Endothelial cell of umbilical vein (primary cell): Measurements from ENCODE around the gene PHC3. TPM values are rescaled to one million over a fixed set of nuclear protein-coding genes. Genes with fewer than 3 reads are reported as not detected.

Source experiments
- BruUV-seq: library from RNA; stranded (reverse); fragments of 400-500 nt; replicated peaks from 2 replicates; lab custom pipeline; 2021; lab: Mats Ljungman, UMichigan
- CTCF ChIA-PET: fragments of 300-600, 350-600 bp; sonication (Branson Sonifier 250); formaldehyde crosslinking; loops from one replicate; lab custom pipeline; 2021; ENCODE audit warnings: antibody characterized with exemption, inconsistent platforms; lab: Charles Lee
- POLR2A ChIA-PET: fragments of 300-600, 350-600 bp; sonication (Branson Sonifier 250); formaldehyde crosslinking; loops from one replicate; lab custom pipeline; 2021; ENCODE audit warnings: antibody characterized with exemption, inconsistent platforms; lab: Charles Lee
- DNase-seq: peaks from one replicate; pipeline ENCODE4 v3.0.0-alpha.2; 2011; ENCODE audit warnings: low read depth, low spot score
- FAIRE-seq: peaks from 2 replicates; lab custom pipeline; 2011; peaks lifted over from hg19 to GRCh38; lab: Jason Lieb, UNC
- H2AFZ ChIP-seq: 2 replicates; pipeline ENCODE4 v1.6.0; 2012; ENCODE audit warnings: low read depth, low read length, control low read depth, inconsistent platforms
- H3K27ac ChIP-seq: 2 replicates; pipeline ENCODE4 v1.5.1; 2011; ENCODE audit warnings: low read depth, mild to moderate bottlenecking, control low read depth, low read length, moderate library complexity; ENCODE audit not compliant: insufficient read depth
- H3K27me3 ChIP-seq, 2 experiments: 2 replicates each; pipeline versions ENCODE4 v1.6.0 to v1.6.1; 2011; ENCODE audit warnings: low read length in 2 of 2, mixed read lengths in 1 of 2; ENCODE audit not compliant: control insufficient read depth in 2 of 2, insufficient read depth in 2 of 2
- H3K36me3 ChIP-seq, 2 experiments: 2 replicates in 1 of 2; 3 replicates in 1 of 2; pipeline ENCODE4 v1.5.1; 2011; ENCODE audit warnings: low read length in 2 of 2, mild to moderate bottlenecking in 1 of 2, moderate library complexity in 1 of 2; ENCODE audit not compliant: control insufficient read depth in 2 of 2, insufficient read depth in 2 of 2; ENCODE audit errors: extremely low read depth in 1 of 2
- H3K4me1 ChIP-seq: 3 replicates; pipeline ENCODE4 v1.5.1; 2011; ENCODE audit warnings: mild to moderate bottlenecking, low read length; ENCODE audit not compliant: control insufficient read depth, insufficient read depth; ENCODE audit errors: extremely low read depth
- H3K4me2 ChIP-seq: 2 replicates; pipeline ENCODE4 v1.6.1; 2011; ENCODE audit warnings: low read length, control low read depth, mixed read lengths; ENCODE audit not compliant: insufficient read depth
- H3K4me3 ChIP-seq, 3 experiments: fragments of 200-600 bp in 1 of 3; sonication (generic), shearing (Covaris generic) in 1 of 3; replicated peaks in 1 of 3; 2 replicates each; pipeline ENCODE4 v1.5.1; 2011 to 2016; ENCODE audit warnings: control low read depth in 3 of 3, low read length in 3 of 3, mild to moderate bottlenecking in 2 of 3, inconsistent platforms in 1 of 3, low read depth in 1 of 3, moderate library complexity in 1 of 3; ENCODE audit not compliant: insufficient read depth in 1 of 3
- H3K79me2 ChIP-seq: 2 replicates; pipeline ENCODE4 v1.6.0; 2012; ENCODE audit warnings: low read length, inconsistent platforms; ENCODE audit not compliant: control insufficient read depth, insufficient read depth
- H3K9ac ChIP-seq: replicated peaks from 2 replicates; pipeline ENCODE3; 2011; ENCODE audit warnings: low read length, control low read depth; ENCODE audit not compliant: insufficient read depth; ENCODE audit errors: extremely low read depth
- H3K9me1 ChIP-seq: replicated peaks from 3 replicates; pipeline ENCODE4 v1.6.0; 2011; ENCODE audit warnings: mild to moderate bottlenecking, low read length; ENCODE audit not compliant: control insufficient read depth, insufficient read depth; ENCODE audit errors: extremely low read depth
- H3K9me3 ChIP-seq: replicated peaks from 2 replicates; pipeline ENCODE4 v1.5.1; 2012; ENCODE audit warnings: low read length, inconsistent platforms; ENCODE audit not compliant: control insufficient read depth, insufficient read depth
- H4K20me1 ChIP-seq: replicated peaks from 2 replicates; pipeline ENCODE3; 2011; ENCODE audit warnings: mild to moderate bottlenecking, low read length; ENCODE audit not compliant: control insufficient read depth, insufficient read depth; ENCODE audit errors: extremely low read depth
- EZH2 ChIP-seq: IDR thresholded peaks from 2 replicates; pipeline ENCODE4 v1.6.1; 2012; ENCODE audit warnings: borderline replicate concordance, low read depth, mild to moderate bottlenecking, moderate library complexity, low read length, inconsistent platforms; ENCODE audit not compliant: severe bottlenecking
- FOS ChIP-seq: IDR thresholded peaks from 2 replicates; pipeline ENCODE4 v1.6.1; 2011; ENCODE audit warnings: mild to moderate bottlenecking, low read length, moderate library complexity, borderline replicate concordance; ENCODE audit not compliant: insufficient read depth
- GATA2 ChIP-seq: IDR thresholded peaks from 2 replicates; pipeline ENCODE4 v1.7.0; 2011; ENCODE audit warnings: low read depth, mild to moderate bottlenecking, moderate library complexity, mixed read lengths, low read length; ENCODE audit not compliant: insufficient read length, insufficient read depth
- JUN ChIP-seq: IDR thresholded peaks from 2 replicates; pipeline ENCODE4 v1.6.1; 2011; ENCODE audit warnings: borderline replicate concordance, low read depth; ENCODE audit not compliant: insufficient read length, insufficient read depth
- POLR2AphosphoS5 ChIP-seq: IDR thresholded peaks from 2 replicates; pipeline ENCODE4 v1.6.1; 2012; ENCODE audit warnings: low read depth, mild to moderate bottlenecking, control low read depth, low read length, moderate library complexity; ENCODE audit not compliant: insufficient read depth
- dilution Hi-C: fragments of 300-500 bp; cut with MboI; formaldehyde crosslinking; loops from one replicate; pipeline ENCODE4 v1.15.0; 2019; ENCODE audit warnings: low sequenced_read_pairs; ENCODE audit not compliant: extremely low pct_ligation_motif_present
- intact Hi-C: fragments of 100-400 bp; cut with micrococcal nuclease; formaldehyde crosslinking; loops from one replicate; pipeline ENCODE4 v1.10.0; 2022
- polyA plus RNA-seq, 4 experiments: library from polyadenylated mRNA; depleted of rRNA in 3 of 4; stranded (reverse) in 3 of 4; unstranded in 1 of 4; fragments of >200 nt; gene quantifications; 2 replicates each; pipeline versions ENCODE4 v1.2.1 to v1.2.3, GENCODE V29; 2011 to 2012; ENCODE audit warnings: missing spikeins in 1 of 4
- total RNA-seq: library from RNA; stranded (reverse); gene quantifications from 2 replicates; pipeline ENCODE4 v1.2.3, GENCODE V29; 2021
- TF ChIP-seq, protein P1 (sequence below): IDR thresholded peaks from 2 replicates; pipeline ENCODE4 v1.6.1; 2011; ENCODE audit not compliant: insufficient read depth, insufficient read length
- TF ChIP-seq, protein P2 (sequence below), 2 donors: IDR thresholded peaks; 1 replicate in 1 of 2; 2 replicates in 1 of 2; pipeline ENCODE4 v1.5.1; 2011; ENCODE audit warnings: low read length in 2 of 2, mild to moderate bottlenecking in 2 of 2, moderate library complexity in 2 of 2, control low read depth in 1 of 2, inconsistent platforms in 1 of 2, low read depth in 1 of 2; ENCODE audit not compliant: insufficient read depth in 1 of 2; ENCODE audit errors: extremely low read depth in 1 of 2

The PHC3 gene
- total and polyA plus RNA-seq, 2 donors (not counting 3 experiments of a cell fraction or from before 2014, with no cell fraction given) = 35.7 to 45.8 TPM

DNA sequence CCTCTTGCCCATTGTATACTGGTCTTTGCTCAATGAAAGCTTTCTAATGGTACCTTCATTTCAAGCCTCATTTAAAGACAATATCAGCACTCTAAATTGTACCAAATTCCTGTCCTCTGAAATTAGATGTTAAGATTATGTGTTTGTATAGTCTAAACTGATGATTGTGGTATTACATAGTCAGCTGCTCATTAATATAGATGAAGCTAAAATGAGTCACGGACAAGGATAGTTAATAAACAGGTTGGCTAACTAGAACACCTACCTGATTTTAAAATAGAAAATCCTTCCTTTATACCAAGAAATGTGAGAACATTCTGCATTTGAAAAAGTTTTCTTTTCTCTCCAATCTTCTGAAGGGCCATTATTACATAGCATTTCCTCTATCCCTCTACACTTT, 43.6 kb upstream of the PHC3 start:
- peaks cover 5% of the 10 kb centered on the region for H4K20me1 ChIP-seq
- H2AFZ ChIP-seq = no peak overlapping the region
- no peaks in the 10 kb centered on the region for H3K9me3 ChIP-seq
- intact Hi-C loops (no loop called here), dilution Hi-C loops (no loop called here)
- TF ChIP-seq, protein P1, sequence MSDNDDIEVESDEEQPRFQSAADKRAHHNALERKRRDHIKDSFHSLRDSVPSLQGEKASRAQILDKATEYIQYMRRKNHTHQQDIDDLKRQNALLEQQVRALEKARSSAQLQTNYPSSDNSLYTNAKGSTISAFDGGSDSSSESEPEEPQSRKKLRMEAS = no peak
- TF ChIP-seq JUN = no peak
- no peak for TF ChIP-seq FOS
- TF ChIP-seq, protein P2, sequence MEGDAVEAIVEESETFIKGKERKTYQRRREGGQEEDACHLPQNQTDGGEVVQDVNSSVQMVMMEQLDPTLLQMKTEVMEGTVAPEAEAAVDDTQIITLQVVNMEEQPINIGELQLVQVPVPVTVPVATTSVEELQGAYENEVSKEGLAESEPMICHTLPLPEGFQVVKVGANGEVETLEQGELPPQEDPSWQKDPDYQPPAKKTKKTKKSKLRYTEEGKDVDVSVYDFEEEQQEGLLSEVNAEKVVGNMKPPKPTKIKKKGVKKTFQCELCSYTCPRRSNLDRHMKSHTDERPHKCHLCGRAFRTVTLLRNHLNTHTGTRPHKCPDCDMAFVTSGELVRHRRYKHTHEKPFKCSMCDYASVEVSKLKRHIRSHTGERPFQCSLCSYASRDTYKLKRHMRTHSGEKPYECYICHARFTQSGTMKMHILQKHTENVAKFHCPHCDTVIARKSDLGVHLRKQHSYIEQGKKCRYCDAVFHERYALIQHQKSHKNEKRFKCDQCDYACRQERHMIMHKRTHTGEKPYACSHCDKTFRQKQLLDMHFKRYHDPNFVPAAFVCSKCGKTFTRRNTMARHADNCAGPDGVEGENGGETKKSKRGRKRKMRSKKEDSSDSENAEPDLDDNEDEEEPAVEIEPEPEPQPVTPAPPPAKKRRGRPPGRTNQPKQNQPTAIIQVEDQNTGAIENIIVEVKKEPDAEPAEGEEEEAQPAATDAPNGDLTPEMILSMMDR (IDR thresholded peaks at IDR 0.05; ENCODE audit: extremely low read depth in 1 of 2, insufficient read depth in 1 of 2, low read depth in 1 of 2, low read length in 2 of 2) = no peak
- no peak for TF ChIP-seq EZH2
- TF ChIP-seq GATA2 = no peak
- TF ChIP-seq POLR2AphosphoS5 = no peak
- H3K79me2 ChIP-seq = peaks cover 37% of the 10 kb centered on the region
- H3K36me3 ChIP-seq = no peaks in the 10 kb centered on the region
- no peak overlapping the region for H3K4me2 ChIP-seq
- no peaks in the 10 kb centered on the region for H3K27me3 ChIP-seq
- POLR2A ChIA-PET = no interaction called here
- no peak overlapping the region for H3K4me3 ChIP-seq
- H3K27ac ChIP-seq = no peak overlapping the region
- CTCF ChIA-PET = no interaction called here
- BruUV-seq = no TSS peak
- FAIRE-seq = no peak
- no peak for DNase-seq
- no peak overlapping the region for H3K9ac ChIP-seq
- H3K4me1 ChIP-seq = peaks cover 12% of the 10 kb centered on the region
- H3K9me1 ChIP-seq = no peaks in the 10 kb centered on the region
